Tibial nerve (tissue), 4 donors: ENCODE data around the gene NRL. TPM values are rescaled to one million over a fixed set of nuclear protein-coding genes. Genes with fewer than 3 reads are reported as not detected.

Experiments
- DNase-seq, 2 donors: peaks; one replicate each; pipeline ENCODE4 v3.0.0-alpha.2; 2019; ENCODE audit warnings: low spot score in 2 of 2
- H3K27ac ChIP-seq, 4 donors: fragments of 200-600 bp; sonication (generic) in 3 of 4; one replicate each; pipeline ENCODE4 v1.5.1; 2017 to 2019; ENCODE audit warnings: mild to moderate bottlenecking in 1 of 4
- H3K27me3 ChIP-seq, 2 donors: fragments of 200-600 bp; sonication (generic) in 1 of 2; one replicate each; pipeline versions ENCODE4 v1.5.1 to v1.6.0; 2017 to 2019
- H3K36me3 ChIP-seq, 3 donors: fragments of 200-600 bp; sonication (generic); one replicate each; pipeline ENCODE4 v1.5.1; 2018 to 2019
- H3K4me1 ChIP-seq, 4 donors: fragments of 200-600 bp; sonication (generic) in 3 of 4; one replicate each; pipeline ENCODE4 v1.5.1; 2017 to 2019
- H3K4me3 ChIP-seq, 4 donors: fragments of 200-600 bp; sonication (generic) in 3 of 4; one replicate each; pipeline ENCODE4 v1.5.1; 2017 to 2019; ENCODE audit warnings: mild to moderate bottlenecking in 1 of 4, moderate library complexity in 1 of 4
- H3K9me3 ChIP-seq, 4 donors: fragments of 200-600 bp; sonication (generic) in 3 of 4; one replicate each; pipeline ENCODE4 v1.5.1; 2017 to 2019
- CTCF ChIP-seq, 5 experiments: fragments of 200-600 bp in 3 of 5; fragments of 450-650 bp in 2 of 5; sonication (generic) in 3 of 5; IDR thresholded peaks; one replicate each; pipeline ENCODE4 v1.5.1; 2016 to 2019; ENCODE audit warnings: antibody characterized with exemption in 5 of 5, mild to moderate bottlenecking in 3 of 5, moderate library complexity in 2 of 5
- EP300 ChIP-seq, 2 donors: sonication (generic); formaldehyde crosslinking; IDR thresholded peaks; one replicate each; pipeline ENCODE4 v1.6.1; 2017; ENCODE audit warnings: antibody characterized with exemption in 2 of 2, mild to moderate bottlenecking in 1 of 2
- POLR2A ChIP-seq, 2 donors: fragments of 450-650 bp; IDR thresholded peaks; one replicate each; pipeline ENCODE4 v1.6.1; 2017; ENCODE audit warnings: antibody characterized with exemption in 2 of 2, mild to moderate bottlenecking in 2 of 2, moderate library complexity in 2 of 2
- WGBS, 2 donors: methylation state at CpG; one replicate each; pipeline ENCODE4 v1.1.5; 2018; 5-methylcytosine and 5-hydroxymethylcytosine counted together
- total RNA-seq, 4 donors: library from RNA; depleted of rRNA; stranded (reverse); fragments of >200 nt; gene quantifications; one replicate each; pipeline ENCODE4 v1.1.0, GENCODE V29; 2016

NRL gene
- total RNA-seq, 4 donors from 2014 or later: 4.8 to 7.0 (median 5.9) TPM

GRCh38 chr14:24135584-24135833 lies 20.8 kb upstream of the NRL start:
- Histone ChIP-seq H3K27me3 (no peaks in the 10 kb centered on the region), H3K27ac (peak overlapping the region; percentile 28 to 99 (median 98)), H3K4me1 (peaks cover 0 to 46% (median 29%) of the 10 kb centered on the region in 4 donors), H3K4me3 (peak overlapping the region; percentile 76 to 97 (median 84)), H3K9me3 (no peaks in the 10 kb centered on the region), H3K36me3 (peaks cover 0 to 38% (median 14%) of the 10 kb centered on the region in 3 donors)
- WGBS, 2 donors: 3 to 9% methylated on average over 9 of the region's 9 CpGs
- TF ChIP-seq EP300 (IDR thresholded peaks at IDR 0.05) (no peak), CTCF (IDR thresholded peaks at IDR 0.05) (no peak), POLR2A (IDR thresholded peaks at IDR 0.05) (no peak)
- no peak for DNase-seq

DNA sequence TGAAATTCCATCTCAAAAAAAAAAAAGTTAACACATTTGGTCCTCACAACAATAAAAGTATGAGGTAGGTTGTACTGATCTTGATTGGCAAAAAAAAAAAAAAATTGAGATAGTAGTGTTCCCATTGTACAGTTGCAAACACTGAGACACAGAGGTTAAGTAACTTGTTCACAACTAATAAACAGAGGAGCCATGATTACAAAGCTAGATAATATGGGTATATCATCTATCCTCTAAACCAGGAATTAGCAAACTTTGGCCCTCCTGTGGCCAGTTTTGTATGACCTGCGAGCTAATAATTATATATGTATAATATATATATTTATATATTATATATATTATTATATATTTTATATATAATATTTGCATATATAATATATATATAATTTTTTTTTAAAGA lies 19.0 kb upstream of the NRL start:
- peaks cover 0 to 29% (median 11%) of the 10 kb centered on the region in 3 donors for H3K36me3 ChIP-seq
- H3K27ac ChIP-seq: no peak overlapping the region
- no peak for DNase-seq
- WGBS, 2 donors: 92 to 94% methylated on average over 1 of the region's 1 CpG
- H3K27me3 ChIP-seq: no peaks in the 10 kb centered on the region
- no peak overlapping the region for H3K4me3 ChIP-seq
- H3K4me1 ChIP-seq: peaks cover 0 to 29% (median 15%) of the 10 kb centered on the region in 4 donors
- no peaks in the 10 kb centered on the region for H3K9me3 ChIP-seq
- TF ChIP-seq EP300 (IDR thresholded peaks at IDR 0.05) (no peak), CTCF (IDR thresholded peaks at IDR 0.05) (no peak), POLR2A (IDR thresholded peaks at IDR 0.05) (no peak)

GRCh38 chr14:24132976-24133375 lies 18.2 kb upstream of the NRL start:
- H3K4me1 ChIP-seq: peaks cover 0 to 21% (median 10%) of the 10 kb centered on the region in 4 donors
- no peak for TF ChIP-seq EP300 (IDR thresholded peaks at IDR 0.05)
- no peak for TF ChIP-seq CTCF (IDR thresholded peaks at IDR 0.05)
- no peak for TF ChIP-seq POLR2A (IDR thresholded peaks at IDR 0.05)
- DNase-seq: no peak
- WGBS, 2 donors: 87 to 92% methylated on average over 2 of the region's 2 CpGs
- H3K9me3 ChIP-seq: no peaks in the 10 kb centered on the region
- no peak overlapping the region for H3K4me3 ChIP-seq
- no peaks in the 10 kb centered on the region for H3K27me3 ChIP-seq
- no peak overlapping the region for H3K27ac ChIP-seq
- peaks cover 0 to 22% (median 4%) of the 10 kb centered on the region in 3 donors for H3K36me3 ChIP-seq

DNA sequence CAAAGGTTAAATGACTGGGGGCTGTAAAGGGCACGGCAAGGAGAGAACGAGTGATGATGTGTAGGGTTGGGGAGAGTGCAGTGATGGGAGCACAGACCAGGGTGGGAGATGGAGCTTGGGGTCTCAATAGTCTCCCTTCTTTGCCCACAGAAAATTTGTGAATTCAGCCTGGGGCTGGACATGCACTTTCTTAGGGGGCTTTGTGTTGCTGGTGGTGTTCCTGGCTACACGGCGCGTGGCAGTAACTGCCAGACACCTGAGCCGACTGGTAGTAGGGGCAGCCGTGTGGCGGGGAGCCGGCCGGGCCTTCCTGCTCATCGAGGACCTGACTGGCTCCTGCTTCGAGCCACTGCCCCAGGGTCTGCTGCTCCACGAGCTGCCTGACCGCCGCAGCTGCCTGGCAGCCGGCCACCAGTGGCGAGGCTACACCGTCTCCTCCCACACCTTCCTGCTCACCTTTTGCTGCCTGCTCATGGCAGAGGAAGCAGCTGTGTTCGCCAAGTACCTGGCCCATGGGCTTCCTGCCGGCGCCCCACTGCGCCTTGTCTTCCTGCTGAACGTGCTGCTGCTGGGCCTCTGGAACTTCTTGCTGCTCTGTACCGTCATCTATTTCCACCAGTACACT lies 17.4 kb upstream of the NRL start:
- Histone ChIP-seq H3K27ac (peak overlapping the region in 1 of 4 donors; percentile 36), H3K9me3 (no peaks in the 10 kb centered on the region), H3K36me3 (peaks cover 0 to 14% (median 0%) of the 10 kb centered on the region in 3 donors), H3K27me3 (no peaks in the 10 kb centered on the region), H3K4me3 (no peak overlapping the region), H3K4me1 (peaks cover 0 to 13% (median 8%) of the 10 kb centered on the region in 4 donors)
- no peak for DNase-seq
- 78 to 82% methylated on average over 22 to 23 of the region's 24 CpGs for WGBS, 2 donors
- TF ChIP-seq CTCF (IDR thresholded peaks at IDR 0.05) (no peak), EP300 (IDR thresholded peaks at IDR 0.05) (no peak), POLR2A (IDR thresholded peaks at IDR 0.05) (no peak)

DNA sequence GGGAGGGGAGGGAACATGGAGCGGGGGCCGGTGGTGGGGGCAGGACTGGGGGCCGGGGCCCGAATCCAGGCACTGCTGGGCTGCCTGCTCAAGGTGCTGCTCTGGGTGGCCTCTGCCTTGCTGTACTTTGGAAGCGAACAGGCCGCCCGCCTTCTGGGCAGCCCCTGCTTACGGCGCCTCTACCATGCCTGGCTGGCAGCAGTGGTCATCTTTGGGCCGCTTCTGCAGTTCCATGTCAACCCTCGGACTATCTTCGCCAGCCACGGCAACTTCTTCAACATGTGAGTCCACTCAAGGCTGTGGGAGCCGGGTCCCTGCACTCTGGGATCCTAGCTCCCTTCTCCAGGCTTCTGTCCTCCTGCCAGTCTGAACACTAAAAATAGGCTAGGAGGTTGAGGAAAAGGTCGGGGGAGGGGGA lies 16.8 kb upstream of the NRL start:
- no peak for DNase-seq
- Histone ChIP-seq H3K27me3 (no peaks in the 10 kb centered on the region), H3K27ac (peak overlapping the region in 2 of 4 donors; percentile 34 to 36), H3K4me1 (peaks cover 0 to 7% (median 2%) of the 10 kb centered on the region in 4 donors), H3K36me3 (peaks cover 0 to 14% (median 0%) of the 10 kb centered on the region in 3 donors), H3K4me3 (no peak overlapping the region), H3K9me3 (no peaks in the 10 kb centered on the region)
- TF ChIP-seq EP300 (IDR thresholded peaks at IDR 0.05) (no peak), CTCF (IDR thresholded peaks at IDR 0.05) (no peak), POLR2A (IDR thresholded peaks at IDR 0.05) (no peak)
- WGBS, 2 donors: 78 to 83% methylated on average over 13 to 14 of the region's 15 CpGs
